HK-2 (cell line): ENCODE data around the gene PRPS1.
"Not testable (repeated sequence)": the region's sequence is repeated elsewhere in the genome, so short reads cannot be mapped to it uniquely, and the experiment has no call there.

Source experiments
- DNase-seq: peaks from one replicate; pipeline ENCODE4 v3.0.0-alpha.2; 2018; ENCODE audit not compliant: unreplicated experiment

PRPS1 gene

GRCh38 chrX:107630031-107630689 is 1.9 kb downstream of the PRPS1 start:
- no peak for DNase-seq

- no peak for DNase-seq
These were observed 4.0 kb downstream of the PRPS1 start for GRCh38 chrX:107632346-107632745.

GRCh38 chrX:107646735-107647134 is 18.4 kb downstream of the PRPS1 start:
- no peak for DNase-seq

- no peak for DNase-seq
These were observed 20.0 kb downstream of the PRPS1 start for GRCh38 chrX:107648332-107648731.

- DNase-seq = no peak
These were observed 26.2 kb downstream of the PRPS1 start for GRCh38 chrX:107654566-107654871.

- peak; percentile 85 for DNase-seq
These were observed 26.8 kb downstream of the PRPS1 start for GRCh38 chrX:107654872-107655761.

- no peak for DNase-seq
These were observed 28.7 kb downstream of the PRPS1 start for GRCh38 chrX:107656978-107657377.

GRCh38 chrX:107658660-107659059 is 30.4 kb downstream of the PRPS1 start:
- no peak for DNase-seq

GRCh38 chrX:107659286-107659685 is 31.0 kb downstream of the PRPS1 start:
- DNase-seq = no peak

- no peak for DNase-seq
These were observed 31.5 kb downstream of the PRPS1 start for GRCh38 chrX:107659768-107660167.

GRCh38 chrX:107662145-107662544 is 33.8 kb downstream of the PRPS1 start:
- no peak for DNase-seq

- DNase-seq = no peak
These were observed 34.5 kb downstream of the PRPS1 start for GRCh38 chrX:107662824-107663223.

- DNase-seq = no peak
These were observed 38.6 kb downstream of the PRPS1 start for GRCh38 chrX:107666931-107667330.

GRCh38 chrX:107667426-107667825 is 39.1 kb downstream of the PRPS1 start:
- no peak for DNase-seq

- not testable (repeated sequence) for DNase-seq
These were observed 40.4 kb downstream of the PRPS1 start for GRCh38 chrX:107668710-107669109.

- no peak for DNase-seq
These were observed 41.0 kb downstream of the PRPS1 start for GRCh38 chrX:107669261-107669660.

GRCh38 chrX:107669885-107670628 is 41.7 kb downstream of the PRPS1 start:
- no peak for DNase-seq

GRCh38 chrX:107671256-107671655 is 42.9 kb downstream of the PRPS1 start:
- DNase-seq = not testable (repeated sequence)

GRCh38 chrX:107672955-107673378 is 44.7 kb downstream of the PRPS1 start:
- peak; percentile 82 for DNase-seq

- no peak for DNase-seq
These were observed 45.1 kb downstream of the PRPS1 start for GRCh38 chrX:107673431-107673830.

- DNase-seq = no peak
These were observed 45.7 kb downstream of the PRPS1 start for GRCh38 chrX:107673933-107674479.
